GM10847 (cell line): Measurements from ENCODE around the gene RIN3.

Experiments
- POLR2A ChIP-seq: IDR thresholded peaks from 2 replicates; pipeline ENCODE4 v1.6.1; 2011; ENCODE audit not compliant: insufficient read length; ENCODE audit errors: extremely low read depth

RIN3 gene

DNA sequence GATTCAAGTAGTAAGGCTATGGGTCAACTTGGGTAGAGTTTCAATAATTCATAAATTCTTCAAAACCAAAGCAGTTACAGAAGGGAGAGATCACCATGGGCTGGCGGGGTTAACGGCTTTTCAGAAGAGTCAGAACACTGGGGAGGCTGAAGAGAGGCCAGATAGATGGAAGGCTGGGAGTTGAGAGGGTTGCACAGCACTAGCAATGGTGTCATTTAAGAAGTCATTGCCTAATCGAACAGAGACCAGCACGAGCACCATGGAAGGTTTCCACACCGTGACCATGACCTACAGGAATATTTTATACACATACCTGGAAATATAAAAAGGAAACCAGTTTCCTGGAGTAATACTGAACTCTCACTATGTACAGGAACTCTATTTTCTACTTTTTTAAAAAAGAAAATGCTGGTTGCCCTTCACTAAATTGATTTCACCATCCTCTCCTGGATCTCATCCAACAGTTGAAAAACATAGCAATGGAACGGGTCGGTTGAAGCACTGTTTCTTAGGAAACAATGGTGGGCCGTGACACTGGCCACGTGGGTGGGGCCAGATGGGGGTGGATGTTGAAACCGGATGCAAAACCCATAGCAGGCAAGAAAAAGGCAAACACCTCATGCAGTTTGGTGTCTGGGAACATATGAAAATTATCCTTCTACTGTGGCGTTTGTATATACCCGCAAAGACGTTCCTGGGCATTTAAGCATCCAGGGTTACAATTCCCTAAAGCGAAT lies 38.0 kb upstream of the RIN3 start:
- no peak for TF ChIP-seq POLR2A

- TF ChIP-seq POLR2A, result no peak
Measured at GRCh38 chr14:92480856-92481255, 32.7 kb upstream of the RIN3 start.

DNA sequence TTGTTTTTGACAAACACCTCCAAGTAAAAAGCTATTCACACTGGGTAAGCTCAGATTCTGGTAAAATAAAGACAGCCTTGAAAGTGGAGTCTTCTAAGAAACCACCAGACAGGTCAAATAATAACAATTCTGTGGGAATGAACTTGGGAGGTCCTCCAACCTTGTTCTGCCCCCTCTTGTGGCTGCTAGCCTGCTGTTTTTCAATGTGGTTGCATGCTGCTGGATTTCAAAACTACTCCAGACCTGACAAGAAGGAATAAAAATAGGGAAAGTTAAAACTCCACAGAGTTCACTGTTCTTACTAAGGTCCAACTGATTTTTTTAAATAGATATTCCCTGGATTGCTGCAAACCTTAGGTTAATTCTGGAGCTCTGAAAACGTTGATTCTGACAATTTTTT lies 32.2 kb upstream of the RIN3 start:
- TF ChIP-seq POLR2A, result no peak

GRCh38 chr14:92481811-92482555 lies 31.6 kb upstream of the RIN3 start:
- no peak for TF ChIP-seq POLR2A

DNA sequence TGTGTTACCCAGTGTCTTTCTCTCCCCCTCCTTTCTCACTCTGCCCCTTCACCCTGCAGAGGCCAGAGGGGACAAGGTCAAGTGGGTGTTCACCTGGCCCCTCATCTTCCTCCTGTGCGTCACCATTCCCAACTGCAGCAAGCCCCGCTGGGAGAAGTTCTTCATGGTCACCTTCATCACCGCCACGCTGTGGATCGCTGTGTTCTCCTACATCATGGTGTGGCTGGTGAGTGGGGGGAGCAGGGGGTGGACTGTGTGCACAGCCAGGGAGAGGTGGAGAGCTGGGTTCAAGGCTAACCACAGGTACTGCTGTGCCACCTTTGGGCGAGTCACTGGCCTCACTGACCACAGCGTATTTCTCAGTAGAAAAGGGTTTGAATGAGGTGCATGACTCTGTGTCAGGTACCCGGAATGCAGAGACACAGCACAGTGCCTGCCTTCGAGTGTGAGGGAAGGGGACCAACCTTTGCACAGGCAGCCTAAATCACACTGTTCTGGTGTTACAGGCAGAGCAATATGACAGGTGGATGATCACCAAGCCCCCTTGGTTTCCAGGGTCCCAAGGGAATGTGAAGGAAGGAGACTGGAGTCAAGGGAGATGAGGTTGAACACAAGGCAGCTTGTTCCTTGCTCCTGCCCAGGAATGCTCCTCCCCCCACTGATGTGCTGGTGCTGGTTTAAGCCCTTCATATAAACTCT lies 30.8 kb upstream of the RIN3 start:
- no peak for TF ChIP-seq POLR2A

DNA sequence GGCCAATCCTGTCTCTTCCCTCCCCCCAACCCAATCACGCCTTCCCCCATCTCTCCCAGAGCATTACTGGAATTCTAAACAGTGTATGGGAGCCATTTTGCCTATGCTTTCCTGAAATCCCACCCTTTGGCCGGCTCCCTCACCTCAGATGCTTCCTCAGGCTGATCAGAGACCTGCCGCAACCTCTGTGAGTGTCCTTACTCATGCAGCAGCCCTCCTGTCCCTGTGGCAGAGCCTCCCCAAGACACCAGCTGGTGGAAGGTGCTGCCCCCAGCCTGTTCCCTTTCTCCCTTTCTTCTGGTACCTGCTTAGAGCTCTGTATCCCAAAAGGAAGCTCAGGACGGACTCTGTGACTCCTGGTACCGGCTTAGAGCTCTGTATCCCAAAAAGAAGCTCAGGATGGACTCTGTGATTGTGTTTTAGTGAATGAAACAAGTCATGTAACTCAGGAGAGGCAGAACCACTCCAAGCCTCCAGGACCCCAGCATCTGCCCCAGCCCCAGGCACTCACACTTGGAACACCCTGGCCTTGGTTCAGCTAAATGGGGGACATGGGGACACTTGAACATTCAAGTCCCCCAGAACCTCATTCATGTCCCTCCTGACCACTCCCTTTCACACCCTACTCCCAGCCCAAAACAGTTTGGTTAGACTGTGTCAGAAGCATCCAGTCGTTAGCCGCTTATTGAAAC lies 29.3 kb upstream of the RIN3 start:
- no peak for TF ChIP-seq POLR2A

GRCh38 chr14:92486881-92487280 lies 26.7 kb upstream of the RIN3 start:
- TF ChIP-seq POLR2A, result no peak

DNA sequence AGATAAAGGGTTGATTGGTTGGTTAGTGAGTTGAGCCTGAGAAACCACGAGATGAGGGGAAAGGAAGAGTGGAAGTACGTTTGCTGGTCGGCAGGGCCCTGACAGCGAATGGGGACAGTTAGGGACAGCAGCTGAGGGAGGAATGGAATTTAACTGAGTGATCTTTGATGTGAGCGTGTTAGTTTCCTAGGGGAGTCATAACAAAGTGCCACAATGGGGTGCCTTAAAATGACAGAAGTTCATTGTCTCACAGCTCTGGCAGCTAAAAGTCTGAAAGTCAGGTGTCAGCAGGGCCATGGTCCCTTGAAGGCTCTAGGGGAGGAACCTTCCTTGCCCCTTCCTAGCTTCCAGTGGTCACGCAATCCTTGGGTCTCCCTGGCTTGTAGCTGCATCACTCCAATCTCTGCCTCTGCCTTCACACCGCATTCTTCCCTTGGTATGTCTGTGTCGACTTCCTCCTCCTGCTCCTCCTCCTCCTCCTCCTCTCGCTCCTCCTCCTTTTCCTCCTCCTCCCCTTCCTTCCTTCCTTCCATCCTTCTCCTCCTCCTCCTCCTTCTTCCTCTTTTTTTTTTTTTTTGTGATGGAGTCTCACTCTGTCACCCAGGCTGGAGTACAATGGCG lies 26.0 kb upstream of the RIN3 start:
- no peak for TF ChIP-seq POLR2A

GRCh38 chr14:92489394-92490238 lies 24.0 kb upstream of the RIN3 start:
- no peak for TF ChIP-seq POLR2A

DNA sequence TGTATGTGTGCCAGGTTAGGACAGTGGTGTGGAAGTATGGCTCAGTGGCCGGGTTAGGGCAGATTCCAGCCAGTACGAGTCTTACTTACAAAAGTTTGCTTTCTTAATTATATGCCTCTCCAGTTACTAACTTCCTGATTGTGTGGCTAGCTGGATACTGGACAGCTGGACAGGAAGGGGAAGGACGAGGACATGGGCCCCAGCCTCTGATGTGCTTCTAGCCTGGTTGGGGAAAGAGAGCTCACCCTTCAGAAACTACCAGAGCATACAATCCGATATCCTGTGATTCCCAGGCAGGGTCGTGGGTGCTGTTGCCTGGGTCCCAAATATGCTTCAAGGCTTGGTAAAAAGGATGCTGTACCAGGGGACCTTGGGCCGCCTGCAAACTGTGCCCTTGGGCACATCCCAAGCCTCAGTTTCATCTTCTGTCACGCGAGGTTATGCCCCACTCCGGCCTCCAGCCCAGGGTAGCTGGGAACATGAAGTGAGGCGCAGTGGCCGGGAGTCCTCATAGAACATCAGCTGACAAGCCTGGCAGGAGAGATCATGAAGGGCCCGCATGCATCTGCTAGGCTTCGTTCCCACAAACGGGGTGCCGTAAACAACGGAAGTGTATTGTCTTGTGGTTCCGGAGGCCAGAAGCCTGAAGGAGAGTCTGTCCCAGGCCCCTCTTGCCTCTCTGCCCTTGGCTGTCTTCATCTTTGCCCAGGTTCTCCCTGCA lies 23.2 kb upstream of the RIN3 start:
- TF ChIP-seq POLR2A, result no peak

DNA sequence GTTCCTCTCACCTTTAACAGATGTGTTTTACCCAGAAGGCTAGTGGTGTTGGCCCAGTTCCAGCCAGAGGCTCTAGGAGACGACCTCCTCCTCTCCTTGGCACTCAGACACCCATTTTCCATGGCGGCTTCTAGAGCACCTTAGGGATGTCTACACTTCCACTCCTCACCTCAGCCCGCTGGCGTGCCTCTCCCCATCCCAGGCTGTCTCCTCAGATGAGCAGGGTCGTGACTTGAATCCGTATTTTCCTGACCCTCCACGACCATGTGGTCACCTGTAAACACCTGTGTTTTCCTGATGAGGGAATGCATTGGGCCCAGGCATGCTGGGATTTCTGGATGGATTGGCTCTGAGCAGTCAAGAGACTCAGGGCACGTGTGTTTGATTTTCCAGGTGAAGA lies 21.8 kb upstream of the RIN3 start:
- no peak for TF ChIP-seq POLR2A

- TF ChIP-seq POLR2A, result no peak
Measured at GRCh38 chr14:92492258-92492657, 21.3 kb upstream of the RIN3 start.

DNA sequence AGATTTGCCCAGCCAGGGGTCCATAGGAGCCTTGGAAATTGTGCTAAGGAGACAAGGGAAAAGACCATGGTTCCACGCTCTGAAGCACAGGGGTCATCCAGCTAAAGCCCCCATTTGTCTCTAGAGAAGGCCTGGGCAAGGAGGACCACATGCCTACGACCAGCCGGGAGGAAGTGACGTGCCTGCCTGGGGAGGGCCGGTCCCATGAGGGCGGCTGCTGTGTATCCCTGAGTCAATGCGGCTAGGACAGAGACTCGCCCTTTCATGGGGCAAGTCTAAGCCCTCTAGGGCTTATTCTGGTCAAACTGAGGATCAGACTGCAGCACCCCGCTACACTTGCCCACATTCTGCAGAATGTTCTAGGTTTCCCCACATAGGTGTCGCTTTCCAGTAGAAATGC lies 20.6 kb upstream of the RIN3 start:
- TF ChIP-seq POLR2A, result no peak

- TF ChIP-seq POLR2A, result no peak
Measured at GRCh38 chr14:92493492-92493891, 20.1 kb upstream of the RIN3 start.
